ENCODE data around the gene DCDC2B.
"Not testable (repeated sequence)": the region's sequence is repeated elsewhere in the genome, so short reads cannot be mapped to it uniquely, and the experiment has no call there.

Gene DCDC2B

DNA sequence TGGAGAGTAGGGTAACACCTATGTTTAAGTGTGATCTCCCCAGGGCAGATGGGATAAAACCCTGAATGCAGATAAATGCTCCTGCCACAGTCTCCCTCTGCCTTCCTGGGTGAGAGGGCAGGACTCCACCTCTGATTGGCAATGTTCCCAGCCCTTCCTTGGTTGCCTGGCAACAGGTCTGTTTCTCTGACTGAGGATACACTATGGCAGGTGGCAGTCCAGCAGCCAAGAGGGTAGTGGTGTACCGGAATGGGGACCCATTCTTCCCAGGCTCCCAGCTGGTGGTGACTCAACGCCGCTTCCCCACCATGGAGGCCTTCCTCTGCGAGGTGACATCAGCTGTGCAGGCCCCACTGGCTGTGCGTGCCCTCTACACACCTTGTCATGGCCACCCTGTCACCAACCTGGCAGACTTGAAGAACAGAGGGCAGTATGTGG, at the start of gene DCDC2B:
DCDC2B (plus strand) TSS at position 199 of the 438 bp plus-strand sequence; CDS start at position 204, 5 bp downstream.
- DNase-seq (ENCODE audit: low spot score) = no peak

DNA sequence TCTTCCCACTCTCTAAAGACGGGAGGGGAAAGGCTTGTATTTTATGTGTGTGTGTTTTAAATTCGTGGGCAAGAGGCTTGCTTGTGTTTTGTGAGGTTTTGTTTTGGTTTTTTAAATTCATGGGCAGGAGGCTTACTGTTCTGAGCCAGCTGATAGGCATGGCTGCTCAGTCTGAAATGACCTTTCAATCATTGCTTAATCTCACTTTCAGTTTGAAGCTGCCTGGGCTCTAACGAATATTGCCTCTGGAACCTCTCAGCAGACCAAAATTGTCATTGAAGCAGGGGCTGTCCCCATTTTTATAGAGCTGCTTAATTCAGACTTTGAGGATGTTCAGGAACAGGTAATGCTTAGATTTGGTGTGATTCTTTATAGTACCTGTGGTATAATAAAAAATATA, 49.7 kb upstream of the DCDC2B start:
- no peak for DNase-seq (ENCODE audit: low spot score)

DNA sequence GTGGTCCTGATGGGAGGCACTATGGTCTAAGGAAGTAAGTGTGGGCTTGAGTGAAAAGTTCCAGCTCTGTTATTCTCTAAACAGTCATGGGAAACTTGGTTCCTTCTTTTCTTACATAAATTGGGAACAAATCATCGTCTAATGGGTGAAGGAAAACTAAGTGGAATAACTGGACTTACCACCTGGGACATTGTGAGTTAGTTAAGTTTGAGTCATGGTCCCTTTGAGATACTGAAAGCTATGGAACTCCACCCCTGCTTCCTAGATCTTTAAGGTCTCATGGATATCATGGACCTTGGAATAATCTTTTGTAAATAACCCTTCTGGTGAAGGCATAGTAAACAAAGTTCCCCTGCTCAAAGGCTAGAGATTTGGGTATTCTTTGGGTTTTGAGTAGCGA, 45.5 kb upstream of the DCDC2B start:
- DNase-seq (ENCODE audit: low spot score) = no peak

DNA sequence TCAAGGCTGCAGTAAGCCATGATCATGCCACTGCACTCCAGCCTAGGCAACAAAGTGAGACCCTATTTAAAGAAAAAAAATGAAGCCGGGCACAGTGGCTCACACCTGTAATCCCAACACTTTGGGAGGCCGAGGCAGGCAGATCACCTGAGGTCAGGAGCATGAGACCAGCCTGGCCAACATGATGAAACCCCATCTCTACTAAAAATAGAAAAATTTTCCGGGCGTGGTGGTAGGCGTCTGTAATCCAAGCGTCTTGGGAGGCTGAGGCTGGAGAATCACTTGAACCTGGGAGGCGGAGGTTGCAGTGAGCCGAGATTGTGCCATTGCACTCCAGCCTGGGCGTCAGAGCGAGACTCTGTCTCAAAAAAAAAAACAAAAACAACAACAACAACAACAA, 43.3 kb upstream of the DCDC2B start:
- DNase-seq (ENCODE audit: low spot score) = not testable (repeated sequence)

DNA sequence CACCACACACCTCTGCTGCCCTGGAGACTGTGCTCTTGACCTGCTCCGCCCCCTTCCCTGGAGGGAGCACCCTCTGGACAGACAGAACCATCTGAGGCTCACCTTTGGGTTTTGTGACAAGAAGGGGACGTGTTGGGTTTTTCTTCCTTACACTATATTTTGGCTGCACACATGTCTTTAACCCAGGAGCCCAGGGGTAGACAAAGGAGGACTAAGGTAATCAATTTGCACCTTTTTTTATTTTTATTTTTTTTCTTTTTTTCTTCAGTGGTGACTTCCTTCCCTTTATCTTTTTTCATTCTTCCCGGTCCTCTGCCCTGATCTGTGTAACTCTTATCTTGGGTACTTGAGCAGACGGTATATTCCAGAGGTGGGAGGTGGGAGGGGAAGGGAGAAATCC, 37.9 kb upstream of the DCDC2B start:
- DNase-seq (ENCODE audit: low spot score) = no peak

DNA sequence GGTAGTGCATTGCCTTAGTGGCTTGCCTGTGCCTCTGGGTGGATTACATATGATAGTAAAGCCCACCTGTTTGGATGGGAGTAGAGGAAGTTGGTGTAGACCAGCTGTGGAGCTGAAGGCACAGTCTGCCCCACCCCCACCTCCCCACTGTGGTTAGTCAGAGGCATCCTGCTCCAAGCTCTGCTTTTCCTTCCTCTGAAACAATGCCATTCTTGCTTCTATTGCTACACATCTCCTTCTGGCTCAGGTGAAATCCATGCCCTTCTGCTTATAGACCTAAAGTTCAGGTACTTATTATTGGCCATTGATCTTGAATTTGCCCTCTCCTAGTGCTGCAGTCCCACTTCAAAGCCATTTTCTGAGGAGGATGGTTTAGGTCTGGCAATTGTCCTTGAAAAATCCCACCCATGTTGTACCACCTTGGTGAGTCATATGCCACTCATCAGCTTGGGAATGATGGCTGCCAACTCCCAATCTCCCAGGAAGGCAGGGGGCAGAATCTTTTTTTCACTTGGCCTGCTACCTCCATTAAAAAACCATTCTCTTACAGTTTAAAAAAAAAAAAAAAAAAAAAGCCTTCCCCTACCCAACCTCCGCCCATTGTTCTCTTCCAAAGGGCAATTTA, 36.2 kb upstream of the DCDC2B start:
- DNase-seq (ENCODE audit: low spot score) = peak; percentile 53

DNA sequence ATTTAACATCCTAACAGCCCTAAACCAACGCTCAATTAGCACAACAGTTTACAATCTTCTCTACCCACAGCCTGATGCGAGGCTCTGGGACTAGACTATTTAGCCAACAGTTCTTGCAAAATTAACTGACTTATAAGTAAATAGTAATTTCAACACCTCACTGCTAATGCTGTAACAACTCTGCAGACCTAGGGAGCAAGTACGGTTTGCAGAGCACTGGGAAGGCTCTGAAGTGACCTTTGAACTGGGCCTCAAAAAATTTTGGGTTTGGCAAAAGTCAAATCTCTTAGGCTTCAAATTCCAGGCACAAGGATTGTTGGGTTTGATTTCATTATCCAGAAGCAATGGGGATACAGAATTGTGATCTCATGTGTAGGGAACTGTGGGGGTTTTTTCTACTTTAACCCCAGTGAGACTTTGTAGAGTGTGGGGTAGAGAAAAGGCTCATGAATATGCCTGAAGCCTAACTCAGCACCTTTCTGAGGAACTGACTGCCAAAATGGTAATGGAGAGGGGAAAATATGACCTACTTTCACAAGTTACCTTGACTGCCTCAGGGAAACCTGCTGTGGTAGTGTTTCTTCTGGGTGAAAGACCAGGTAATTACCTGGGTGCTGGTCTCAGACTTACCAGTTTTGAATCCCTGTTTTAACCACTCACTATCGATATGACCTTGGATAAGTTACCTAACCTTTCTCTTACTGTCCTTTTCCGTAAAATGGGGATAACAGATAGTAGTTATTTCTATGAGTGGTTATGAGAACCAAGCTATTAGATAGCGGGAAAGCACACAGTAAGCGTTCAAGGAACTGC, 30.3 kb upstream of the DCDC2B start:
- DNase-seq (ENCODE audit: low spot score) = no peak

DNA sequence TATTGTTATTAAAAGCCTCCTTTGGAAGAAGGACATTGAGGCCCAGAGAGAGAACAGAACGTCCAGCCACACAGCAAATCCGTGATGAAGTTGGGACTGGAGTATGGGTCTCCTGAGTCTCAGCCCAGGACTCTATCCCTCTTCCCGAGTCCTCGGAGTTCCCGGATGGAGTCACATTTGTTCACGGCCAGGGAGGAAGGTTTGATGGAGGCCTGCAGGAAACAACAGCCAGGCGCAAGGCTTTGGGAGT, 29.8 kb upstream of the DCDC2B start:
- DNase-seq (ENCODE audit: low spot score) = no peak

DNA sequence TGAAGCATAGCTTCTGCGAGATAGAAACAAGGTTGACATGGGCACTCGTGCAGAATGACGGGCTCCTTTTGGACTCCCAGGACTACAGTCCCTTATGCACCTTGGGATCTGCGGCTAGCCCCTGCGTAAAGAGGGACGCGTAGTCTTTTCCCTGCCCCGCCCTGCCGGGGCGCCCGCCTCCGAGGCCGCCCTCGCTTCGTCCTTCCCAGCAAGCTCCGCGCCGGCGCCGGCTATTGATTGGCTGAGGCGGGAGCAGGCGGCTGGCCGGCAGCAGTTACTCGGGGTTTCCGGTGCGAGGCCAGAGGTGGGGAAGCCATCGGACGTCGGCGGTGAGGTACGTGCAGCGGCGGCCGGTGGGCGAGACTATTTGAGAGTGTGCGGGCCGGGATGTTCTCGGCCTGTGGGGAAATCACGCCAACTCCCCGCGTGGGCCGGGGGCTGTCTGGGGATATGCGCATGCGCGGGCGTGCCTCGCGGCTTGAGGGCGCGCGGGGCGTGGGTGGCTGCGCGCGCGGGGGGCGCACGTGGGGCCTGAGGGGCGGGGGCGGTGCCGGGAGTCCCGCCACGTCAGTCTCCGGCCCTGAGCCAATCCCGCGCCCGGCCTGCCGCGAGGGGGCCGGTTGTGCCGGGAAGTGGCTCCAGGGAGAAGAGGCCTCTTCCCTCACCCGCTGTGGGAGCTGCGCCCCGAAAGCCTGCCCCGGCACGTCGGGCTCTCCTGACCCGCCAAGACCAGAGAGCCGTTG, 29.3 kb upstream of the DCDC2B start, which contains the start of gene TXLNA:
TXLNA (plus strand) TSS at position 233 of the 743 bp plus-strand sequence. CDS start 671 bp downstream, outside the sequence.
- peak; percentile 85 for DNase-seq (ENCODE audit: low spot score)

DNA sequence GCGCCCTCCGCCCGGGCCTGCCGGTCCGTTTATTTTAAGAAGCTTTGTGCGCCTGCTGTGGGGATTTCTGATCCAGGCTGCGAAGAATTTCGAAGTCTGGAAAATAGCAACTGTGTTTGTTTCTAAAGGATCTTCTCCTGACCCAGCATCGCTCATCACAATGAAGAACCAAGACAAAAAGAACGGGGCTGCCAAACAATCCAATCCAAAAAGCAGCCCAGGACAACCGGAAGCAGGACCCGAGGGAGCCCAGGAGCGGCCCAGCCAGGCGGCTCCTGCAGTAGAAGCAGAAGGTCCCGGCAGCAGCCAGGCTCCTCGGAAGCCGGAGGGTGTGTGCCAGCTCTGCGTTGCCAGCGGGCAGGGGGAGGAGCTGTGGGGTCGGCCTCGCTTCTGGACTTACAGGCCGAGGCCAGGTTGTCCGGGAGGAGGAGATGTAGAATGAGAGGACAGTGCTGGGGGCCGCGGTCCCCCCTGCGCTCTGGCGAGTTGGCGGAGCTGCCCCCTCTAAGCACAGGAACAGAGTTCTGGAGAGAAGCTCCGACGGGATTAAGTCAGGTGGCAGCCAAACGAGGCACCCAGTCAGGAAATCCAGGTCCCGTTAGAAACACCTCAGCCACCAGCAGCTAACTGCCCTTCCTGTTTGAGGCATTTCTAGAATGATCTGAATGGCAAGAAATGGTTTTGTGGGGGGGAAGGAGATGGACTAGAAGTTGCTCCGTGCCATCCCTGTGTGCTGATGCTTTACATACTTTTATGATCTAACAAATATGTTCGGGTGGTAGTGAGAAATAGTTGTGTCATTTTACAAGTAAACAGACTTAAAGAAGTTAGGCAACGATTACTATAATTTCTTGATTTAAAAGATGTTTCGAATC, 28.5 kb upstream of the DCDC2B start:
- DNase-seq (ENCODE audit: low spot score) = peak; percentile 36

DNA sequence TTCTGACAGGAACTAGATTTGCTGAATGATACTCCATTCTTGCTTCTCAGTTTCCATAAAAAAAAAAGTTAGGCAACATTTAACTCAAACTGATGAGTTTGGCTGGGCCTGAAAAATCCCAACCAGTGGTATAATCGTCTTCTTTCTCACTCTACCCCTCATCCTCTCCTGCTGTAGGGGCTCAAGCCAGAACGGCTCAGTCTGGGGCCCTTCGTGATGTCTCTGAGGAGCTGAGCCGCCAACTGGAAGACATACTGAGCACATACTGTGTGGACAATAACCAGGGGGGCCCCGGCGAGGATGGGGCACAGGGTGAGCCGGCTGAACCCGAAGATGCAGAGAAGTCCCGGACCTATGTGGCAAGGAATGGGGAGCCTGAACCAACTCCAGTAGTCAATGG, 27.8 kb upstream of the DCDC2B start:
- no peak for DNase-seq (ENCODE audit: low spot score)

DNA sequence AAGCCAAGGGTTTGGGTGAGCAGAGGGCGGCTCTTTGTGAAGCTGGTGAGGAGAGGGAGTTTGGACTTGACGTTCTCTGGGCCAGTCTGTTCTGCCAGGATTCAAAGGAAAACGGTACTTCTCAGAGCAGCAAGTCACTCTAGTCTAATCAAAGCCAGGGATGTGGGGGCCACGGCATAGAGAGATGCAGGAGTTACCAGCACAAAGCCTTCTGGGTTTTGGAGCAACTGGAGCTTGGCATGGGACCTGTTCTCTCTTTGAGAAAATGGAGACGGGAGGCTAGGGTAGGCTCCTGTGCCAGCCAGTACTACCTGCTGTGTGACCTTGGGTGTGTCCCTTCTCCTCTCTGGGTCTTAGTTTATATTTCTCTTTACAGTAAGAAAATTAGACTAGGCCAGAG, 27.3 kb upstream of the DCDC2B start:
- DNase-seq (ENCODE audit: low spot score) = no peak

DNA sequence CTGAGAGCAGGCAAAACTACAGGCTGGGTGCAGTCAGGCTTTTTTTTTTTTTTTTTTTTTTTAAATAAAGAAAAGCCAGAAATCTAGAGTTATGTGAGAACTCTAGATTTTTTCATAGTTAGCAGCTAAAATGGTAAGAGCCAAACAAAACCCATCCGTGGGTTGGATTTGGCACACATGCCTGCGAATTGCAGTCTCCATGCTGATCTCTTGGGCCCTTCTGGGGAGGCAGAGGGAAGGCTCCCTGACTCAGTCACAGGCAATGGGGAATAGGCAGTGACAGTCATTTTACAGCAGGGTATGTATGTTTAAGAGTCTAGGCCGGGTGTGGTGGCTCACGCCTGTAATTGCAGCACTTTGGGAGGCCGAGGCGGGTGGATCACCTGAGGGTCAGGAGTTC, 26.8 kb upstream of the DCDC2B start:
- no peak for DNase-seq (ENCODE audit: low spot score)

DNA sequence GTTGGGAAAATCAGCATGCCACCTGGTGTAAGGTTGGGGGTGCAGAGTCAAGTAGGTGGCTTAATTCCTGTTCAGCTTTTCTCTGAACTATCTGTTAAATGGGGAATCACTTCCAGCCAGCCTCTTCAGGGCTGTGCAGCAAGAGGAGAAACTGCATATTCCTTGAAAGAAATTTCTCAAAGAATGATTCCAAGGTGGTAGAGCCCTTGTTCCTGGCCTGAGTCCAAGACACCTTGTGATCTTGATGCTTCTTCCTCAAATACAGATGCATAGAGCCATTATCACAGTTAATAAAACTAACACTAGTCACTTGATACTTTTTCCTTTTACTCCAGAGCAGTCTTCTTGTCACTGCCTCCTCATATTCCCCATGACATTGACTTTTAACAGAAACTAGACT, 24.2 kb upstream of the DCDC2B start:
- no peak for DNase-seq (ENCODE audit: low spot score)

DNA sequence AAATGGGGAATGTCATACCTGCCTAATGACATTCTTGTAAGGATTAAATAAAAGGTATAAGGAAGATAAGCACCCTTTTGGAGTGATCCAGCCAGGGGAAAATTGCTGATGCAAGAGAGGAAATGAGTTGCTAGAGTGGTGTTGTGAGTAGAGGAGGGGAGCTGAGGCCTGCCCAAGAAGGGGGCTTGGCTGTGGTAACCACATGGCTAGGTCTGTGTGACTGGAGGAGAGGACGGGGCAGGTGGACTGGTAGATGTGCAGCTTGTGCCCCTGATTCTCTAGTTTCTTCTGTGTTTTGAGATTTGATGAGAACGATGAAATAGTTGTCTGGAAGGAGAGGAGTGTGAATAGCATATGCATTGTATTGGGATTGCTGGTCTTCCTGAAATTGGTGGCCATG, 22.8 kb upstream of the DCDC2B start:
- no peak for DNase-seq (ENCODE audit: low spot score)

DNA sequence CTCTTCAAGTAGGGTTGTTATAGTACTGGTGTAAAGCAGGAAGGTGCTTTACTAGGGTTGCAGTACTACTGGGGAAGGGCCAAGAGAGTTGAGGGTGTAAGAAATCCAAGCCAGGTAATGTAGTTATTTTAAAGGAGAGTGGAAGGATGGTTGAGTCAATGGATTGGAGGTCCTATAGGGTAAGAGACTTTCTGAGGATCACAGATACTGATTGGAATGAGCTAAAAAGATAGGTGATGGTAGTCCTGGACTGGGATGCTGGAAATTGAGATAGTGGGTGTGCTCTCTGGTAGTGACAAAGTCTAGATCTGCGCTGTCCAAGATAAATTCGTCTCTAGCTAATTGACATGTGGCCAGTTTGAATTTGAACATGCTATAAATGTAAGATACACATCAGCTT, 22.4 kb upstream of the DCDC2B start:
- no peak for DNase-seq (ENCODE audit: low spot score)

DNA sequence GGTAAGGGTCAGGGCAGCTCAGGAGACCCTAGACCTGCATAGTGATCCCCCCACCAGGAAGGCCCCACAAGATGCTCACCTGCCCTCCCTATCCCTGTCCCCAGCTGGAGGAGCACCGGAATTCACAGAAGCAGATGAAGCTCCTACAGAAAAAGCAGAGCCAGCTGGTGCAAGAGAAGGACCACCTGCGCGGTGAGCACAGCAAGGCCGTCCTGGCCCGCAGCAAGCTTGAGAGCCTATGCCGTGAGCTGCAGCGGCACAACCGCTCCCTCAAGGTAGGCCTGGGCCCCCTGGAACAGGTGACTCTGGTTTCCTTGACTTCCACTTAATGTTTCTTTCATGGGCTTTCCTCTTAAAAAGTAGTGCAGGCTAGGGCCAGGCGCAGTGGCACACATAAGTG, 21.0 kb upstream of the DCDC2B start:
- no peak for DNase-seq (ENCODE audit: low spot score)

DNA sequence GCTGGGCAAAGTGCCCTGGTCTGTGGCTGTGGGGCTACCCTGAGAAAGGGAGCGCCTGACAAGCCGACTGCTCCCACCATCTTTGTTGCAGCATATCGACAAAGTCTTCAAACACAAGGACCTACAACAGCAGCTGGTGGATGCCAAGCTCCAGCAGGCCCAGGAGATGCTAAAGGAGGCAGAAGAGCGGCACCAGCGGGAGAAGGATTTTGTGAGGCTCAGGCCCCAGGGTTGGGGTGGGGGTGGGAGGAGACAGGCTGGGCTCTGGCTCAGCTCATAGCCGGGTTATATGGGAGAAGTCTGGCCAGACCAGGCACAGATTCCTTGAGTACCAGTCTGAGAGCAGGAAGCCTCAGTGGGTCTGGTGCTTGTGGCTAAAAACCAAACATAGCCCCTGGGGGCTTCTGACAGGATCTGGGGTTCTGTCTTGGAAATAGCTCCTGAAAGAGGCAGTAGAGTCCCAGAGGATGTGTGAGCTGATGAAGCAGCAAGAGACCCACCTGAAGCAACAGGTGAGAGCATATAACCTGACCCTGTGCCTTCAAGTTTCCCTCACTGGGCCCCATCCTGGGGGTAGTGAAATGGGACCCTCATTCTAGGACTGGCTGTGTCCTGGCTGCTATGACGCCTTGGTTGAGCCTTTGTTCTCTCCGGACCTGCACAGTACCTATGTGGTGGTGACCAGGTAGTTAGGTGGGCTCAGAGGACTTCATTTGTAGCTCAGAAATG, 16.5 kb upstream of the DCDC2B start:
- DNase-seq (ENCODE audit: low spot score) = no peak

DNA sequence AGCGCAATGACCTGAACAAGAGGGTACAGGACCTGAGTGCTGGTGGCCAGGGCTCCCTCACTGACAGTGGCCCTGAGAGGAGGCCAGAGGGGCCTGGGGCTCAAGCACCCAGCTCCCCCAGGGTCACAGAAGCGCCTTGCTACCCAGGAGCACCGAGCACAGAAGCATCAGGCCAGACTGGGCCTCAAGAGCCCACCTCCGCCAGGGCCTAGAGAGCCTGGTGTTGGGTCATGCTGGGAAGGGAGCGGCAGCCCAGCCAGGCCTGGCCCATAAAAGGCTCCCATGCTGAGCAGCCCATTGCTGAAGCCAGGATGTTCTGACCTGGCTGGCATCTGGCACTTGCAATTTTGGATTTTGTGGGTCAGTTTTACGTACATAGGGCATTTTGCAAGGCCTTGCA, 13.9 kb upstream of the DCDC2B start:
- DNase-seq (ENCODE audit: low spot score) = no peak

DNA sequence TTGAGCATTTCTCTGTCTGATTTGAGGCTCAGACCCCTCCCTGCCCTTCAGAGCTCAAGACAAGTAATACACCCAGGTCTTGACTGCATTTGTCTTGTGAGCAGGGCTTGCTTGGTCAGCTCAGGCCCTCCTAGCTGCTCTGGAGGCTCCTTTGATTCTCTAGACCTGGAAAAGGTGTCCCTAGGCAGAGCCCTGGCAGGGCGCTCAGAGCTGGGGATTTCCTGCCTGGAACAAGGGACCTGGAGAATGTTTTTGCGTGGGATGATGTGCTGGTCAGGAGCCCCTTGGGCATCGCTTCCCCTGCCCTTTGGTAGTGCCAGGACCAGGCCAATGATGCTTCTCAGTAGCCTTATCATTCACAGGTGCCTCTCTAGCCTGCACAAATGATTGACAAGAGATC, 13.4 kb upstream of the DCDC2B start:
- no peak for DNase-seq (ENCODE audit: low spot score)

DNA sequence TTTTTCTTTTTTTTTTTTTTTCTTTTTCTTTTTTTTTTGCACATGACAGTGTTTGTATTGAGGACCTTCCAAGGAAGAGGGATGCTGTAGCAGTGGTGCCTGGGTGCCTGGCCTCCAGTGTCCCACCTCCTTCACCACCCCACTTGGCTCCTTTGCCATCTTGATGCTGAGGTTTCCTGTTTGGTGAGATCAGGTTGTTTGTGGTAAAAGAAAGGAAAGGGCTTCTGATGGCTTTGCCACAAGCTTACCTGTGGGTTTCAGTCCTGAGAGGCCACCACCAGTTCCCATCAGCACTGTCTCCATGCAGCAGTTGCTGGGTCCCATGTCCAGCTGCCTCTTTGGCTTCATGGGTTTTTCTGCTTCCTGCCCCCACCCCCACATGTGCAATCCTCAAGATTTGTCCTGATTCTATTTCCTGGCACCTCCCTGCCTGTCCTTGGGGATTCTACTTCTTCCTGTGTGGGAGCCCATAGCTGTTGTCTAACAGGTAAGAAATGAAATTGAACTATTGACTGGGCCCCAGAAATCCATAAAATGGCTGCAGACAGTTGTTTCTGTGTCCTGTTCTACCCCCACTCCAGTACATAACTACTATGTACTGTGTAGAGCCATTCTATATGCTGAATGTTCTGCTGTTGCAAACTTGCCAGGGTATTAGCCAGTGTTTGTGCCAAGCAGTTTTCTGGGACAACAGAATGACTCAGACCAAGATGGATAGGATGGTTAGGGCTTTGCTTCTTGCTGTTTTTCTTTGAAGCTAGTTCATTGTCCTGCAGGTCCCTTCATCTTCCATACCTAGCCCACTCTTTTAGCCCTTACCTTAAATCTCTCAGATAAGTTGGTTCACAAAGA, 12.7 kb upstream of the DCDC2B start:
- DNase-seq (ENCODE audit: low spot score) = no peak
